Measurements from ENCODE around the gene UBL7. TPM values are rescaled to one million over a fixed set of nuclear protein-coding genes. Genes with fewer than 3 reads are reported as not detected.

Gene UBL7
- total RNA-seq, 1 experiment from 2014 or later, result 83.4 TPM

DNA sequence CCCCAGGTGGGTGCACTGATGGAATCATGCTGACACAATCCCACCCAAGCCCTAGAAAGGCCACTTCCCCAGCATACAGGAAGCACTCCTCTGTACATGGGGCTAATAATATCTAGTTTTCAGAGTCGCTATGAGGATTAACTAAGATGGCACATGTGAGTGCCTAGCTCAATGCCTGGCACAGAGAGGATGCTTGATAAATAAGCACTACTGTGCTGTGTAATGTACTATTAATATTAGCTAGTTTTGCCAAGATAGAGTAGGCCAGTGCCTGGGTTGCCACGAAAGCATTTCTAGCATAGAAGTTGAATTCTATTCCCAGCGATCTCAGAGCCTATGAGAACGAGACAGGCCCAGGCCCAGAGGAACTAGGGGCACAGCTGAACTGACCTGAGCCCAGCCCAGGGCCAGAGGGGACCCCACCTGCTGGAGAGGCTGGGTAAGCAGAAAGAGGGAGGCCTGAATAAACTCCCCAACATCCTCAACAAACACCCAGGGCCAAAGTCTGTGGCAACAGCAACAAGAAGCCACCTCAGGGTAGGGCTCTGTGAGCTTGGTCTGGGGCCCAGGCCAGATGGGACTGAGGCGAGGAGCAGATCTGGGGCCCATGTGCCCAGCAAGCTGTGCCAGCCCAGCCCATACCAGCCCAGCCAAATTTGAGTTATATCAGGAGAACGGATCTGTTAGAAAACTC lies 19.6 kb downstream of the UBL7 start:
- no peak for DNase-seq (ENCODE audit: low read depth)

- peak; percentile 60 for DNase-seq (ENCODE audit: low read depth)
These were observed 22.1 kb downstream of the UBL7 start for GRCh38 chr15:74438721-74439316.

GRCh38 chr15:74438206-74438605 lies 22.8 kb downstream of the UBL7 start:
- no peak for DNase-seq (ENCODE audit: low read depth)

DNA sequence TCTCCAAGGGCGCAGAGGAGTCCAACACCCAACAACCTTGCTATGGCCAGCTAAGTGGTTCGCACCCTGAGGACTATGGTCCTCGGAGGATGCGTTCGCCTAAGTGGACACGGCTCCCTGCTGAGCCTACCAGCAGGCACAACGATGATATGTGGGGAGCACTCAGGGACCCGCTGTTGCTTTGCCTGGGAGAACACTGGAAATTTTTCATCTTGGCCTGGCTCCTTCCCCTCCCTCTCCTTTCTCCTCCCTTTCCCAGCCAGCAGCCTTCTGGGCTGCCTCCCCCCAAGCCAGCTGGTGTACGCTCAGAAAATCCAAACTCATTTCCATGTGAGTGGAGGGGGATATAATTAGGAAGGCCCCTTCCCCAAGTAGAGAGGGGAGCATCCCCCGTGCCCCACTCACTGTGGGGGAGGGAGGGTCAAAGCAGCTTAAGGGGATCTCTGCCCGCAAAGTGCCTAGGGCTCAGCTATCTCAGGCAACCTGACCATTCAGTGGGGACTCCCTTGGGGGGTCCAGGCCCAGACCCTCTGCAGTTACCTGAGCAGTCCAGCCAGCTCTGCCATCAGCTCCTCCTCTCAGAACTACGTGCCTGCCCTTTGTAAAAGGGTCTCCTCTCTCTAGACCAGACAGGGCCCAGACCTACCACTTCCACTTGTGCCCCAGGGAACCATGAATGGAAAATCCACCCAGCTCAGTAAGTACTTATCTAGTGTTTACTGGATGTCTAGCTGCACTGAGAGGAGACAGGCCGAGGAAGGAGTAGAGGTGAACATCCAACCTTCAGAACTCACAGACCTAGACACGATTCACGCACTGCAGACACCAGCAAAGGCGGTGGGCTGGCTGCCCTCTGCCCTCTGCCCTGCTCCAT lies 26.5 kb downstream of the UBL7 start:
- DNase-seq (ENCODE audit: low read depth), result no peak

DNA sequence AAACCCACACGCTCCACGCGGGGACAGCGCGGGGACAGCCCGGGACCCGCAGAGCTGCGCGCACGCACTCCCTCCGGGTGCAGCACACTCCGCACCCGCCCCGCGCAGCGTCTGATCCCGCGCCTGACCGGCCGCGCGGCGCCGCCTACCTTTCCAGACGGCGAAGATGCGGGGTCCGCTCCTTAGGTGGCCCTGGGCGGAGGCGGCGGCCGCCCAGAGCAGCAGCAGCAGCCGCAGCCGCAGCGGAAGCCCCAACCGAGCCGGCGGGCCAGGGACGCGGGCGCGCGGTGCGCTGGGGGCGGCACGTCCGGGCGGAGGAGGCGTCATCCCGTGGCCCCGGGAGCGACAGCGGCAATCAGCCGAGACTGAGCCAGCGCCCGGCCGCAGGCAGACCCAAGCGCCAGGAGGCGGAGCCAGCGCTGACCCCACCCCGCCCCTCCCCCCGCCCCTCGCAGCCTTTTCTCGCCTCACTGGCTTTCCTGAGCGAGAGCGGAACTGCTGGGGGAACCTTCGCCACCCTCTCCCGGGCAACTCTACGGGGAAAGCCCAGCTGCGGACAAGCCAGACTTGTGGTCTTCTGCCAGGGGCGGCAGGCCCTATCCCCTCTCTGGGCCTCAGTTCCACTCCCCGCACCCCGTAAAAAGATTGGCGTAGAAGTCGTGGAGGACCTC lies 27.2 kb downstream of the UBL7 start, which contains the start of gene SEMA7A:
Gene SEMA7A (minus strand): TSS at position 367 of the 671 bp plus-strand sequence. CDS start 40 bp downstream, at position 327.
- DNase-seq (ENCODE audit: low read depth), result peak; percentile 77

DNA sequence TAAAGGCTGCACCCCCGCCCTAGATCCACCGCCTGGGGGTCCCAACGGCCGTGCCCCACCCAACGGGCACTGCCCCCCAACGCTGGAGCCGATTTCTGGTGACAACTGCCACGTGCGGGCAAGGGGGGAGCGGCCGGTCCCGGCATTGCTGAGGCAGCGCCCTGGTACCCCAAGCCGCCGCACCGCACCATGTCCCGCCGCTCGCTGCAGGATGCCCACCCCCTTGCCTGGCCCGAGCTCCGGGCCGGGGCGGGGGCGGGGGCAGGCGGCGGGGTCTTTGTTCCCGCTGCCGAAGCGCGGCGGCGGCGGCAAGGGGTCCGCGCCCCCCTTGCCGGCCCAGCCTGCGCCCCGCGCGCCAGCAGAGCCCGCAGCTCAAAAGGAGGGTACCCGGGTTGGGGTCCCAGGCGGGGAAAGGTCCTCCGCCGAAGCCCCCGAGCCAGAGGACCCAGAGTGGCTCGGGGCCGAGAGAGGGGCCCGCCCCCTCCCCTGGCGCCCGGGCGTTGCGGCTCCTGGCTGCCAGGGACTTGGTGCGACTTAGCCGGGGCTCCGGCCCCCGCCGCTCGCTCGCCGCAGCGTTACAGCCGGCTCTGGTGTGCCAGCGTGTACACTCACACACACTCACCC lies 27.9 kb downstream of the UBL7 start:
- no peak for DNase-seq (ENCODE audit: low read depth)

GRCh38 chr15:74432271-74432967 lies 28.5 kb downstream of the UBL7 start:
- DNase-seq (ENCODE audit: low read depth), result no peak

DNA sequence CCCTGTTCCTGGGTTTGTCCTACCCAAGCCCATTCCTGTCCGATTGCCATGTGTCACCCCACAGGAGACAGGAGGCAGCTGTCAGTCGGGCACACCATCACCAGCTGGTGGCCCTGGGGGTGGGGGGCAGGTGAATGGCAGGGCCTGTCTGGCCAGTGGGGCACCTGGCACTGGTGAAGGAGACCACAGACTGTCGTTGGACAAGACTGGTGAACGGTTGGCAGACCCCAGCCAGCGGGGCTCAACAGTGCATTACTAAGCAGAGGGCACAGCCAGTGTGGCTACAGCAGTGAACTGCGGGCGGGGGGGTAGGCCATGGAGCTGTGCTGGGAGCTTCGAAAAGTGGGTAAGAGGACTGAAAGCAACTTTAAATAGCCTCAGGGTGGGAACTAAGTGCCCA lies 29.3 kb downstream of the UBL7 start:
- no peak for DNase-seq (ENCODE audit: low read depth)

DNA sequence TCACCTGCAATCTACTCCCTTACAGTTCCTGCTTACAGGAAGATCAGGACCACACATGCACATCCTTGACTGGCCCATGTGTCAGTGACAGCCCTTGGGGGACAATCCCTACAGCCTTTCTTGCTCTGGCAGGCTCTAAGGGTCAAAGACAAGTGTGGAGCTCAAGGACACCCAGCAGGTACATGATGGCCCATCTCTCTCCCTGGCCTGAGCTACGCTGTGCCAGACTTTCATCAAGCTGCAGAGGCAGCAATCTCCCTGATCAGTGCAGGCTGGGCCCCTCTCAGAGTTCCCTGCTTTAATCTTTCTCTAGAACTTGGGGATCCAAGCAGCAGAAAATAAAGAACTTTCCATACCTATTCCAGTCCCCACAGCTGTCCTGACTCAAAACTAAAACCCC lies 29.8 kb downstream of the UBL7 start:
- no peak for DNase-seq (ENCODE audit: low read depth)

DNA sequence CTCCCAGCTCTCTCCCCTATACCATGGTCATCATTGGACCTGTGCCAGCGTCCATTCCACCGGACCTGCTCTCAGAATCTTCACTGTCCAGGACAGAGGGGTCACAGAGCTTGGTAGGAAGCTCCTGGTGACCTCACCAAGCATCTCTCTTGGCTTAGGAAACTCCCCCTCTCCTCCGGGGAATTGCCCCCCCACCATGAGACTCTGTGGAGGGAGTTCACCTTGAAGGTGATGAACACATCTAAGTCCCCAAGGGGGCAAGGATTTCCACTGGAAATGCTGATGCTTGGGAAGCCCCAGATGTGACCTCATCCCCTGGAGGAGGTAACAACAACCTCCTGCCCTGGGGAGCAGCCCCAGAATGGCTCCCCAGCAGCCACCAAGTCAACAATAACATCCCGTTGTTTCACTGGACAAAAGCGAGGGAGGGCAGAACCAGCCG lies 30.4 kb downstream of the UBL7 start:
- no peak for DNase-seq (ENCODE audit: low read depth)

- DNase-seq (ENCODE audit: low read depth), result no peak
These were observed 31.1 kb downstream of the UBL7 start for GRCh38 chr15:74429781-74430400.

- DNase-seq (ENCODE audit: low read depth), result no peak
These were observed 31.8 kb downstream of the UBL7 start for GRCh38 chr15:74428970-74429780.

- no peak for DNase-seq (ENCODE audit: low read depth)
These were observed 32.5 kb downstream of the UBL7 start for GRCh38 chr15:74428442-74428787.

- no peak for DNase-seq (ENCODE audit: low read depth)
These were observed 33.1 kb downstream of the UBL7 start for GRCh38 chr15:74427607-74428441.

DNA sequence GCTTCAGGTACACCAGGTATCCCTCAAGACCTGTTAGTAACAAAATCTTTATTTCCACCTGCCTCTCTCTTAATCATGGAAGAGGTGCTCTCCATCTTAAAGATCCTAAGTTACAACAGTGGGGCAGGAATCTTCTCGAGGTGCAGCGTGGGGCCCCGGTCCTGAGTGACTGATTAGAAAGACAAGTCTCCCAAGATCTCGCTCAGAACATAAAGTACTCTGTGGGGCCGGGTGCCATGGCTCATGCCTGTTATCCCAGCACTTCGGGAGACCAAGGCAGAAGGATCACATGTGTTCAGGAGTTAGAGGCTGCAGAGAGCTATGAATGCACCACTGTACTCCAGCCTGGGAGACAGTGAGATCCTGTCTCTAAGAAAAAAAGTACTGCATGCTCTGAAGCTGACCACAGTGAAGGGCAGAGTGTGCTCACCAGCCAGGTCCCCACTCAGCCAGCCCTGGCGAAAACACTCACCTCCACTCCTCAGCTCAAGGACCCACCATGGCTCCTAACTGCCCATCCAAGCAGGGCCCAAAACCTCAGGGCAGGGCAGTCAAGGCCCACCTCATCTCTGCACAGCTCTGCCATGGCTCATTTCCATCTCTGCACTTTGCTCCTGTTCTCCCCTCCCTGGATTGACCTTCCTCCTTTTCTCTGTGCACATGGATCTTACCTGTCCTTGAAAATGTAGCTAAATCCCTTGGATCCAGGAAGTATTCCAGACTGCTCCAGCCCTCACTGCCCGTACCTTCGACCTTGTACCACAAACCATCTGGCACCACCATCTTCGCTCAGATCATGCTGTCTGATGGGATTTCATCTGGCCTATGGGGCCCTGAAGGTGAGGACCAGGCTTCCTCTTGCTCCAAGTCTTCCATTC lies 34.3 kb downstream of the UBL7 start:
- no peak for DNase-seq (ENCODE audit: low read depth)

GRCh38 chr15:74425630-74426029 lies 35.3 kb downstream of the UBL7 start:
- no peak for DNase-seq (ENCODE audit: low read depth)

DNA sequence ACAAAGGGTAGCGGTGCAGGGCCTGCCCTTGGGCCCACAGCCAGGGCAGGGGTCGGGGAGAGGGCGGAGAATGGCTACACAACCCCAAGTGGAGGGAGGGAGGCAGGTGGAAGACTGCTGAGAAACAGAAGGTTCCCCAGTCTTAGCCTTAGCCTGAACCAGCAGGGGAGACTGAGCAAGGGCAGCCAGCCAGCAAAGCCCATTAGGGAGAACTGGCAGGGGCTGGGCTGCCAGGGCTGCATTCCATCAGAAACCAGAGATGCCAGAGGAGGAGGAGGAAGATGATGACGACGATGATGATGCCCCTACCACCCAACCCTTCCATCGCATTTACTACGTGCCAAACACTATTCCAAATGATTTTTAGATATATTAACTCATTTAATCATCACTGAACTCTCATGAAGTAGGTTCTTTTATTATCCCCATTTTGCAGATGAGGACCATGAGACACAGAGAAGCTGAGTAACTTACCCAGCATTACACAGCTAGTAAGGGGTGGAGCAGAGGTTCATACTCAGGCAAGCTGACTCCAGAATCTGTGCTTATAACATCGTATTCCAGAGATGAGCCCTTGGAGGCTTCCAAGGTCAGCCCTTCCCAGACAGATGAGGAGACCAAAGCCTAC lies 35.9 kb downstream of the UBL7 start:
- no peak for DNase-seq (ENCODE audit: low read depth)

All from LHCN-M2 (cell line).